ENCODE measurements around the gene DNAJC1.

Gene DNAJC1

DNA sequence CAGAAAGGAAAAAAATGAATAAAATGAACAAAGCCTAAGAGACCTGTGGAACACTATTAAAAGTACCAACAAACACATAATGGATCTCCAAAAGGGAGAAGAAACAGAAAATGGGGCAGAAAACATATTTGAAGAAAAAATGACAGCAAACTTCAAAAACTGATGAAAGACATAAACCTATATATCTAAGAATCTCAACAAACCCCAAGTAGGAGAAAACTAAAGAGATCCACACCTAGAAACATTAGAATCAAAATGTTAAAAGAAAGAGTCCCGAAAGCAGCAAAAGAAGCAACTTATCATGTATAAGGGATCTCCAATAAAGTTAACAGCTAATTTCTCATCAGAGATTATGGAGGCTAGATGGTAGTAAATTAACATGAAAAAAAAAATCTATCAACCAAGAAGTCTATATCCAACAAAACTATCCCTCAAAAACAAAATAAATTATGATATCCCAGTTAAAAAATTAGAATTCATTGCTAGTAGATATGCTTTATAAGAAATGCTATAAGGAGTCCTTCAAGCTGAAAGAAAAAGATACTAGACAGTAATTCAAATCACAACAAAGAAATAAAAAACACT, 68.0 kb downstream of the DNAJC1 start:
- no peaks in the 10 kb centered on the region for H3F3A ChIP-seq (ENCODE audit: insufficient read depth, low read length)
- H3K4me1 ChIP-seq (ENCODE audit: low read length): peaks cover 10% of the 10 kb centered on the region; the same call in 1 of the 2 replicates
- no peak for DNase-seq
- peaks cover 99% of the 10 kb centered on the region for H3K79me2 ChIP-seq (ENCODE audit: low read length)
- H3K9me3 ChIP-seq (replicated peaks; ENCODE audit: insufficient read depth, low read length): no peaks in the 10 kb centered on the region
- no peaks in the 10 kb centered on the region for H3K9me2 ChIP-seq (replicated peaks; ENCODE audit: insufficient read depth, low read length)
- no peaks in the 10 kb centered on the region for H4K20me1 ChIP-seq (ENCODE audit: insufficient read depth, low read length)
- H3K4me3 ChIP-seq (ENCODE audit: low read length): no peak overlapping the region
- no peak overlapping the region for H2AFZ ChIP-seq (ENCODE audit: low read length)
- TF ChIP-seq EZH2 (optimal IDR thresholded peaks at IDR 0.05; ENCODE audit: low read depth, low read length) (no peak), EZH2phosphoT487 (IDR thresholded peaks at IDR 0.05; ENCODE audit: low read length) (no peak)
- TF ChIP-seq, protein P1, sequence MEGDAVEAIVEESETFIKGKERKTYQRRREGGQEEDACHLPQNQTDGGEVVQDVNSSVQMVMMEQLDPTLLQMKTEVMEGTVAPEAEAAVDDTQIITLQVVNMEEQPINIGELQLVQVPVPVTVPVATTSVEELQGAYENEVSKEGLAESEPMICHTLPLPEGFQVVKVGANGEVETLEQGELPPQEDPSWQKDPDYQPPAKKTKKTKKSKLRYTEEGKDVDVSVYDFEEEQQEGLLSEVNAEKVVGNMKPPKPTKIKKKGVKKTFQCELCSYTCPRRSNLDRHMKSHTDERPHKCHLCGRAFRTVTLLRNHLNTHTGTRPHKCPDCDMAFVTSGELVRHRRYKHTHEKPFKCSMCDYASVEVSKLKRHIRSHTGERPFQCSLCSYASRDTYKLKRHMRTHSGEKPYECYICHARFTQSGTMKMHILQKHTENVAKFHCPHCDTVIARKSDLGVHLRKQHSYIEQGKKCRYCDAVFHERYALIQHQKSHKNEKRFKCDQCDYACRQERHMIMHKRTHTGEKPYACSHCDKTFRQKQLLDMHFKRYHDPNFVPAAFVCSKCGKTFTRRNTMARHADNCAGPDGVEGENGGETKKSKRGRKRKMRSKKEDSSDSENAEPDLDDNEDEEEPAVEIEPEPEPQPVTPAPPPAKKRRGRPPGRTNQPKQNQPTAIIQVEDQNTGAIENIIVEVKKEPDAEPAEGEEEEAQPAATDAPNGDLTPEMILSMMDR (IDR thresholded peaks at IDR 0.05; ENCODE audit: low read length): no peak
- H3K27ac ChIP-seq (ENCODE audit: low read length): no peak overlapping the region
- H3K27me3 ChIP-seq (replicated peaks; ENCODE audit: insufficient read depth, low read length): no peaks in the 10 kb centered on the region
- no peak overlapping the region for H3K4me2 ChIP-seq (ENCODE audit: low read depth, low read length)
- no peaks in the 10 kb centered on the region; the same call in 1 of the 2 replicates for H3K36me3 ChIP-seq (replicated peaks; ENCODE audit: insufficient read depth, low read length)
- no peak overlapping the region for H3K9ac ChIP-seq (ENCODE audit: low read length)

DNA sequence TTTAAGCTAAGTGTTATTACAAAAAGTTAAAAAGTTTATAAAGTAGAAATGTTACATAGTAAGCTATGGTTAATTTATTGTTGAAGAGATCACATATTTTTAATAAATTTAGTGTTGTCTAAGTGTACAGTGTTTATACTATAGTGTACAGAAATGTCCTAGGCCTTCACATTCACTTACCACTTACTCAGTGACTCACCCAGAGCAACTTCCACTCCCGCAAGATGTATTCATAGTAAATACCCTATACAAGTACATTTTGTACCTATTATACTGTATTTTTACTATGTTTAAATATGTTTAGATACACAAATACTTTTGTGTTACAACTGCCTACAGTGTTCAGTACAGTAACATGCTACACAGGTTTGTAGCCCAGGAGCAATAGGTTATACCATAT, 69.2 kb downstream of the DNAJC1 start:
- peaks cover 10% of the 10 kb centered on the region; the same call in 1 of the 2 replicates for H3K4me1 ChIP-seq (ENCODE audit: low read length)
- peaks cover 99% of the 10 kb centered on the region for H3K79me2 ChIP-seq (ENCODE audit: low read length)
- H3K4me2 ChIP-seq (ENCODE audit: low read depth, low read length): no peak overlapping the region
- H3K27ac ChIP-seq (ENCODE audit: low read length): no peak overlapping the region
- H3K4me3 ChIP-seq (ENCODE audit: low read length): no peak overlapping the region
- no peaks in the 10 kb centered on the region; the same call in 1 of the 2 replicates for H3K36me3 ChIP-seq (replicated peaks; ENCODE audit: insufficient read depth, low read length)
- no peak overlapping the region for H2AFZ ChIP-seq (ENCODE audit: low read length)
- TF ChIP-seq EZH2 (optimal IDR thresholded peaks at IDR 0.05; ENCODE audit: low read depth, low read length): no peak
- TF ChIP-seq, protein P1 (IDR thresholded peaks at IDR 0.05; ENCODE audit: low read length): no peak
- no peak for TF ChIP-seq EZH2phosphoT487 (IDR thresholded peaks at IDR 0.05; ENCODE audit: low read length)
- H3K9me2 ChIP-seq (replicated peaks; ENCODE audit: insufficient read depth, low read length): no peaks in the 10 kb centered on the region
- no peaks in the 10 kb centered on the region for H3F3A ChIP-seq (ENCODE audit: insufficient read depth, low read length)
- DNase-seq: no peak
- no peaks in the 10 kb centered on the region for H4K20me1 ChIP-seq (ENCODE audit: insufficient read depth, low read length)
- no peak overlapping the region for H3K9ac ChIP-seq (ENCODE audit: low read length)
- no peaks in the 10 kb centered on the region for H3K9me3 ChIP-seq (replicated peaks; ENCODE audit: insufficient read depth, low read length)
- H3K27me3 ChIP-seq (replicated peaks; ENCODE audit: insufficient read depth, low read length): no peaks in the 10 kb centered on the region

DNA sequence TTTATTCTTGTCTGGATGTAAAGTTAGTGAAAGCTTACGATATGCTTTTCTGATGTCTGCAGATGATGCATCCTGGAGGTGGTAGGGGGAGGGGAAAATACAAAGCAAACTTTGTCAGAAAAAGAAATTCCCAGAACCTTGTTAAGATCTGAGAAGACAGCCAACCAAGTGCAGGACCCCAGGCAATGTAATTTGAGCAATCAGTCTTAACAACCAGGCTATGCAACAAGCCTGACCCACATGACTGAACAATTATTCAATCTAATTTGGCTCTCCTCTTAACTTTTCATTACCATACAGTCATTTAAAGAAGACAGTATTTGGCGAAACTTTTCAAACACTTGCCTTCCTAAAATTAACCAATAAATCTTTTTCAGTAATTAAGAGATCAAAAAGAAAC, 74.5 kb downstream of the DNAJC1 start:
- no peak overlapping the region for H3K4me3 ChIP-seq (ENCODE audit: low read length)
- H4K20me1 ChIP-seq (ENCODE audit: insufficient read depth, low read length): no peaks in the 10 kb centered on the region
- no peaks in the 10 kb centered on the region for H3K27me3 ChIP-seq (replicated peaks; ENCODE audit: insufficient read depth, low read length)
- H3K9me3 ChIP-seq (replicated peaks; ENCODE audit: insufficient read depth, low read length): no peaks in the 10 kb centered on the region
- no peaks in the 10 kb centered on the region for H3K36me3 ChIP-seq (replicated peaks; ENCODE audit: insufficient read depth, low read length)
- H3K9ac ChIP-seq (ENCODE audit: low read length): no peak overlapping the region
- no peaks in the 10 kb centered on the region for H3K4me1 ChIP-seq (ENCODE audit: low read length)
- H3K4me2 ChIP-seq (ENCODE audit: low read depth, low read length): no peak overlapping the region
- no peak overlapping the region for H2AFZ ChIP-seq (ENCODE audit: low read length)
- no peaks in the 10 kb centered on the region for H3K9me2 ChIP-seq (replicated peaks; ENCODE audit: insufficient read depth, low read length)
- DNase-seq: no peak
- H3K79me2 ChIP-seq (ENCODE audit: low read length): peaks cover 81% of the 10 kb centered on the region
- no peaks in the 10 kb centered on the region for H3F3A ChIP-seq (ENCODE audit: insufficient read depth, low read length)
- no peak overlapping the region for H3K27ac ChIP-seq (ENCODE audit: low read length)
- TF ChIP-seq, protein P1 (IDR thresholded peaks at IDR 0.05; ENCODE audit: low read length): no peak
- TF ChIP-seq EZH2phosphoT487 (IDR thresholded peaks at IDR 0.05; ENCODE audit: low read length) (no peak), EZH2 (optimal IDR thresholded peaks at IDR 0.05; ENCODE audit: low read depth, low read length) (no peak)
